Kidney epithelial cell (primary cell): Measurements from ENCODE around the gene PCDHGB3. TPM values are rescaled to one million over a fixed set of nuclear protein-coding genes. Genes with fewer than 3 reads are reported as not detected.

Experiments
- DNase-seq: peaks from one replicate; pipeline ENCODE4 v3.0.0-alpha.2; 2010; ENCODE audit warnings: low read depth
- H3K27me3 ChIP-seq: 2 replicates; pipeline ENCODE4 v1.6.0; 2011; ENCODE audit warnings: low read length; ENCODE audit not compliant: control insufficient read depth, insufficient read depth
- H3K36me3 ChIP-seq: 2 replicates; pipeline ENCODE4 v1.5.1; 2011; ENCODE audit warnings: low read length; ENCODE audit not compliant: control insufficient read depth, insufficient read depth
- H3K4me3 ChIP-seq: 2 replicates; pipeline ENCODE4 v1.5.1; 2011; ENCODE audit warnings: low read depth, mild to moderate bottlenecking, control low read depth, low read length
- CTCF ChIP-seq: IDR thresholded peaks from 2 replicates; pipeline ENCODE4 v1.5.1; 2011; ENCODE audit warnings: mild to moderate bottlenecking, moderate library complexity, low read length, control low read depth, inconsistent platforms; ENCODE audit not compliant: insufficient read depth, poor library complexity, severe bottlenecking
- total RNA-seq: library from RNA; depleted of rRNA; stranded (reverse); fragments of >200 nt; gene quantifications from 2 replicates; pipeline ENCODE4 v1.2.3, GENCODE V29; 2015

Gene PCDHGB3
- total RNA-seq, 1 donor from 2014 or later, result 1.3 TPM

- no peaks in the 10 kb centered on the region for H3K36me3 ChIP-seq
- no peak within 1 kb of the TSS for H3K4me3 ChIP-seq
- DNase-seq, result no peak
- TF ChIP-seq CTCF, result peak; percentile 43
- H3K27me3 ChIP-seq, result peaks cover 17% of the 10 kb centered on the region
These were observed 20.0 kb upstream of the PCDHGB3 start, which contains the start of gene PCDHGB1 for GRCh38 chr5:141349917-141350619. TSS of gene PCDHGB1 (plus strand) at chr5:141350099. CDS start at chr5:141350261, 162 bp downstream.

GRCh38 chr5:141351591-141351990, 18.5 kb upstream of the PCDHGB3 start:
- Histone ChIP-seq H3K4me3 (no peak overlapping the region), H3K36me3 (no peaks in the 10 kb centered on the region), H3K27me3 (peaks cover 16% of the 10 kb centered on the region)
- no peak for DNase-seq
- TF ChIP-seq CTCF, result no peak

- Histone ChIP-seq H3K27me3 (peaks cover 18% of the 10 kb centered on the region), H3K36me3 (no peaks in the 10 kb centered on the region), H3K4me3 (no peak within 1 kb of the TSS)
- no peak for DNase-seq
- peak; percentile 14 for TF ChIP-seq CTCF
These were observed 15.1 kb upstream of the PCDHGB3 start, which contains the start of gene PCDHGA4 for GRCh38 chr5:141354900-141355469. TSS of gene PCDHGA4 (plus strand) at chr5:141355021. CDS start at chr5:141355108, 87 bp downstream.

GRCh38 chr5:141355641-141356040, 14.4 kb upstream of the PCDHGB3 start:
- TF ChIP-seq CTCF, result no peak
- Histone ChIP-seq H3K36me3 (no peaks in the 10 kb centered on the region), H3K4me3 (no peak overlapping the region), H3K27me3 (peaks cover 17% of the 10 kb centered on the region)
- DNase-seq, result no peak

- Histone ChIP-seq H3K27me3 (peaks cover 18% of the 10 kb centered on the region), H3K4me3 (no peak overlapping the region), H3K36me3 (no peaks in the 10 kb centered on the region)
- no peak for DNase-seq
- no peak for TF ChIP-seq CTCF
These were observed 13.9 kb upstream of the PCDHGB3 start for GRCh38 chr5:141356133-141356532.

GRCh38 chr5:141356950-141357349, 13.1 kb upstream of the PCDHGB3 start:
- no peak for TF ChIP-seq CTCF
- Histone ChIP-seq H3K27me3 (peaks cover 16% of the 10 kb centered on the region), H3K4me3 (no peak overlapping the region), H3K36me3 (no peaks in the 10 kb centered on the region)
- DNase-seq, result no peak
